HepG2 (cell line): ENCODE results near the gene C2. TPM values are rescaled to one million over a fixed set of nuclear protein-coding genes. Genes with fewer than 3 reads are reported as not detected.

ENCODE experiments used
- CHCHD3 ChIP-seq: sonication (generic); formaldehyde crosslinking; IDR thresholded peaks from 2 replicates; pipeline ENCODE4 v1.8.0; 2022; ENCODE audit warnings: mild to moderate bottlenecking, missing genetic modification reagents, moderate library complexity
- DBP ChIP-seq: sonication (generic); formaldehyde crosslinking; IDR thresholded peaks from 2 replicates; pipeline ENCODE4 v1.4.0; 2020; ENCODE audit warnings: missing genetic modification reagents; ENCODE audit errors: not compliant biosample characterization
- FOXA1 ChIP-seq, 2 experiments: fragments of 450-650 bp in 1 of 2; sonication (generic) in 1 of 2; formaldehyde crosslinking in 1 of 2; IDR thresholded peaks; 2 replicates each; pipeline versions ENCODE4 v1.4.0 to v1.6.1; 2016 to 2020; ENCODE audit warnings: missing genetic modification reagents in 1 of 2
- HDAC6 ChIP-seq: fragments of 200-600 bp; sonication (generic); IDR thresholded peaks from 2 replicates; pipeline ENCODE4 v1.7.0; 2017; ENCODE audit warnings: mild to moderate bottlenecking, antibody characterized with exemption, low read length, low read depth
- HNRNPLL ChIP-seq: fragments of 200-400 bp; formaldehyde crosslinking; IDR thresholded peaks from 2 replicates; pipeline ENCODE4 v1.6.1; 2017; ENCODE audit warnings: mild to moderate bottlenecking, low read depth, low read length; ENCODE audit not compliant: poor library complexity, severe bottlenecking
- KDM4B ChIP-seq: sonication (generic); formaldehyde crosslinking; IDR thresholded peaks from 2 replicates; pipeline ENCODE4 v1.4.0; 2020; ENCODE audit warnings: missing genetic modification reagents
- MED13 ChIP-seq: sonication (generic); formaldehyde crosslinking; IDR thresholded peaks from 2 replicates; pipeline ENCODE4 v1.5.0; 2020; ENCODE audit warnings: missing genetic modification reagents
- NFIB ChIP-seq: sonication (generic); formaldehyde crosslinking; IDR thresholded peaks from 2 replicates; pipeline ENCODE4 v1.9.0; 2021; ENCODE audit warnings: missing genetic modification reagents, mild to moderate bottlenecking, borderline replicate concordance
- POLR2AphosphoS2 ChIP-seq: IDR thresholded peaks from 2 replicates; pipeline ENCODE4 v1.6.1; 2011; ENCODE audit warnings: low read depth, low read length, improper control_type of control experiment
- PRPF4 ChIP-seq: fragments of 200-400 bp; formaldehyde crosslinking; IDR thresholded peaks from 2 replicates; pipeline ENCODE4 v1.6.1; 2016; ENCODE audit warnings: low read length, low read depth; ENCODE audit not compliant: poor library complexity, severe bottlenecking
- SOX5 ChIP-seq: IDR thresholded peaks from 2 replicates; pipeline ENCODE4 v1.6.1; 2016; ENCODE audit warnings: borderline replicate concordance
- SPEN ChIP-seq: sonication (generic); formaldehyde crosslinking; IDR thresholded peaks from 2 replicates; pipeline ENCODE4 v1.5.1; 2020; ENCODE audit warnings: low read depth, mild to moderate bottlenecking, missing genetic modification reagents
- ZBTB20 ChIP-seq: sonication (generic); formaldehyde crosslinking; IDR thresholded peaks from 2 replicates; pipeline ENCODE4 v1.8.1; 2023; ENCODE audit warnings: missing genetic modification reagents, low read depth, mild to moderate bottlenecking, borderline replicate concordance
- ZBTB49 ChIP-seq: sonication (generic); formaldehyde crosslinking; IDR thresholded peaks from 2 replicates; pipeline ENCODE4 v1.4.0; 2020; ENCODE audit warnings: missing genetic modification reagents, borderline replicate concordance
- ZFX ChIP-seq: sonication (generic); formaldehyde crosslinking; IDR thresholded peaks from 2 replicates; pipeline ENCODE4 v1.4.0; 2020; ENCODE audit warnings: mild to moderate bottlenecking, low read depth, missing genetic modification reagents, moderate library complexity
- ZNF224 ChIP-seq: sonication (generic); formaldehyde crosslinking; IDR thresholded peaks from 2 replicates; pipeline ENCODE4 v1.5.0; 2020; ENCODE audit warnings: mild to moderate bottlenecking, missing genetic modification reagents
- ZNF430 ChIP-seq: sonication (generic); formaldehyde crosslinking; IDR thresholded peaks from 2 replicates; pipeline ENCODE4 v1.9.0; 2021; ENCODE audit warnings: mild to moderate bottlenecking, missing genetic modification reagents
- ZNF550 ChIP-seq: sonication (generic); formaldehyde crosslinking; IDR thresholded peaks from 2 replicates; pipeline ENCODE4 v1.4.0; 2020; ENCODE audit warnings: mild to moderate bottlenecking, missing genetic modification reagents, borderline replicate concordance
- ZNF572 ChIP-seq: sonication (generic); formaldehyde crosslinking; IDR thresholded peaks from 2 replicates; pipeline ENCODE4 v1.5.1; 2020; ENCODE audit warnings: mild to moderate bottlenecking, missing genetic modification reagents
- ZSCAN9 ChIP-seq: IDR thresholded peaks from 2 replicates; pipeline ENCODE4 v1.6.1; 2016; ENCODE audit warnings: borderline replicate concordance
- polyA plus RNA-seq, 8 experiments: library from polyadenylated mRNA; depleted of rRNA in 3 of 8; stranded (reverse) in 7 of 8; unstranded in 1 of 8; fragments of >200 nt; fragmentation: Illumina TruSeq in 4 of 8; extraction: Trizol in 4 of 8; gene quantifications; 2 replicates each; pipeline versions ENCODE4 v1.2.1 to v1.2.3, GENCODE V29; 2011 to 2016; ENCODE audit warnings: low read depth in 4 of 8, missing spikeins in 1 of 8, mixed read lengths in 1 of 8; ENCODE audit not compliant: insufficient read depth in 1 of 8
- total RNA-seq, 5 experiments: library from RNA; depleted of rRNA; stranded (reverse); fragments of >200 nt; fragmentation: Illumina TruSeq; extraction: Trizol; gene quantifications; 2 replicates each; pipeline ENCODE4 v1.2.3, GENCODE V29; 2016; ENCODE audit warnings: low read depth in 1 of 5
- TF ChIP-seq, protein P1 (sequence below): sonication (generic); formaldehyde crosslinking; IDR thresholded peaks from 2 replicates; pipeline ENCODE4 v1.8.0; 2022; ENCODE audit warnings: missing genetic modification reagents, mild to moderate bottlenecking, inconsistent platforms, borderline replicate concordance
- TF ChIP-seq, protein P2 (sequence below): sonication (generic); formaldehyde crosslinking; IDR thresholded peaks from 2 replicates; pipeline ENCODE4 v1.8.0; 2022; ENCODE audit warnings: mild to moderate bottlenecking, missing genetic modification reagents, borderline replicate concordance
- TF ChIP-seq, protein P3 (sequence below): sonication (generic); formaldehyde crosslinking; IDR thresholded peaks from 2 replicates; pipeline ENCODE4 v1.4.0; 2020; ENCODE audit warnings: mild to moderate bottlenecking, missing genetic modification reagents

The C2 gene
- total and polyA plus RNA-seq, 2 of the 13 experiments (the other 11 are each of a cell fraction or from before 2014, with no cell fraction given) = 165 to 307 TPM

GRCh38 chr6:31971993-31972708 lies 44.6 kb downstream of the C2 start, which contains the start of gene DXO (continued):
- peak; percentile 15 for TF ChIP-seq DBP (CRISPR knock-in tag)
- TF ChIP-seq, protein P1, sequence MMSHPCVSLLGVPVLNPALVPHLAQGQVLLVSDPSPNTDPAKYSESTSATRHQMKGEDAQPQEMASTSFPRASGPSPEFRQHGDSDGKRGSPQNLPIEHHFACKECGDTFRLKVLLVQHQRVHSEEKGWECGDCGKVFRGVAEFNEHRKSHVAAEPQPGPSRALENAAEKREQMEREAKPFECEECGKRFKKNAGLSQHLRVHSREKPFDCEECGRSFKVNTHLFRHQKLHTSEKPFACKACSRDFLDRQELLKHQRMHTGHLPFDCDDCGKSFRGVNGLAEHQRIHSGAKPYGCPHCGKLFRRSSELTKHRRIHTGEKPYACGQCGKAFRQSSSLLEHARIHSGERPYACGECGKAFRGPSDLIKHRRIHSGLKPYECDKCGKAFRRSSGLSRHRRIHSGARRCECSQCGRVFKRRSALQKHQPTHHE = peak; percentile 19; the same call in 1 of the 2 replicates
- TF ChIP-seq HNRNPLL = peak; percentile 66
- TF ChIP-seq SPEN (CRISPR knock-in tag) = peak; percentile 93
- no peak for TF ChIP-seq PRPF4
- TF ChIP-seq ZNF224 (CRISPR knock-in tag) = peak; percentile 66; the same call in 1 of the 2 replicates
- peak; percentile 85; the same call in 1 of the 2 replicates for TF ChIP-seq ZFX (CRISPR knock-in tag)
- no peak for TF ChIP-seq FOXA1 (IDR thresholded peaks at IDR 0.05)
- peak; percentile 68 for TF ChIP-seq FOXA1 (CRISPR knock-in tag; IDR thresholded peaks at IDR 0.05)
- TF ChIP-seq HDAC6 = no peak
- TF ChIP-seq ZSCAN9 (CRISPR knock-in tag) = no peak
- no peak for TF ChIP-seq ZBTB20
- TF ChIP-seq MED13 (CRISPR knock-in tag) = no peak; the same call in 1 of the 2 replicates
- peak; percentile 87 for TF ChIP-seq ZNF430
- TF ChIP-seq, protein P2, sequence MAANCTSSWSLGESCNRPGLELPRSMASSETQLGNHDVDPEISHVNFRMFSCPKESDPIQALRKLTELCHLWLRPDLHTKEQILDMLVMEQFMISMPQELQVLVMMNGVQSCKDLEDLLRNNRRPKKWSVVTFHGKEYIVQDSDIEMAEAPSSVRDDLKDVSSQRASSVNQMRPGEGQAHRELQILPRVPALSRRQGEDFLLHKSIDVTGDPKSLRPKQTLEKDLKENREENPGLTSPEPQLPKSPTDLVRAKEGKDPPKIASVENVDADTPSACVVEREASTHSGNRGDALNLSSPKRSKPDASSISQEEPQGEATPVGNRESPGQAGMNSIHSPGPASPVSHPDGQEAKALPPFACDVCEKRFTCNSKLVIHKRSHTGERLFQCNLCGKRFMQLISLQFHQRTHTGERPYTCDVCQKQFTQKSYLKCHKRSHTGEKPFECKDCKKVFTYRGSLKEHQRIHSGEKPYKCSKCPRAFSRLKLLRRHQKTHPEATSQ = no peak
- peak; percentile 96 for TF ChIP-seq KDM4B
- no peak for TF ChIP-seq SOX5 (CRISPR knock-in tag)
- no peak for TF ChIP-seq NFIB (CRISPR knock-in tag)
- TF ChIP-seq ZNF550 (CRISPR knock-in tag) = 0 out of 2 replicates have a peak, but pooled peaks have one; percentile 85
- TF ChIP-seq ZBTB49 = 0 out of 2 replicates have a peak, but pooled peaks have one; percentile 16
- peak; percentile 92 for TF ChIP-seq ZNF572 (CRISPR knock-in tag)
- no peak for TF ChIP-seq CHCHD3
- TF ChIP-seq, protein P3, sequence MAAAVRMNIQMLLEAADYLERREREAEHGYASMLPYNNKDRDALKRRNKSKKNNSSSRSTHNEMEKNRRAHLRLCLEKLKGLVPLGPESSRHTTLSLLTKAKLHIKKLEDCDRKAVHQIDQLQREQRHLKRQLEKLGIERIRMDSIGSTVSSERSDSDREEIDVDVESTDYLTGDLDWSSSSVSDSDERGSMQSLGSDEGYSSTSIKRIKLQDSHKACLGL (CRISPR knock-in tag) = peak; percentile 82
- peak; percentile 67 for TF ChIP-seq POLR2AphosphoS2
